Smooth muscle cell (in vitro differentiated cells): ENCODE results near the gene ATG7. TPM values are rescaled to one million over a fixed set of nuclear protein-coding genes. Genes with fewer than 3 reads are reported as not detected.

Source experiments
- DNase-seq: peaks from one replicate; lab custom pipeline; 2025; ENCODE audit not compliant: unreplicated experiment; lab: John Stamatoyannopoulos, UW
- H2AFZ ChIP-seq: fragments of 200-600 bp; sonication (generic); 2 replicates; pipeline ENCODE4 v1.6.0; 2016; ENCODE audit warnings: antibody characterized with exemption, low read depth, mild to moderate bottlenecking
- H3F3A ChIP-seq: fragments of 200-600 bp; sonication (generic); 2 replicates; pipeline ENCODE4 v1.6.0; 2017; ENCODE audit warnings: antibody characterized with exemption, low read depth
- H3K27ac ChIP-seq: fragments of 200-600 bp; sonication (generic); 2 replicates; pipeline ENCODE4 v1.5.1; 2016; ENCODE audit warnings: low read depth, mild to moderate bottlenecking
- H3K27me3 ChIP-seq: fragments of 200-600 bp; sonication (generic); 2 replicates; pipeline ENCODE4 v1.6.1; 2016; ENCODE audit warnings: low read depth, mild to moderate bottlenecking
- H3K36me3 ChIP-seq: fragments of 200-600 bp; sonication (generic); 2 replicates; pipeline ENCODE4 v1.5.1; 2016; ENCODE audit warnings: low read depth
- H3K4me1 ChIP-seq: fragments of 200-600 bp; sonication (generic); 2 replicates; pipeline ENCODE4 v1.5.1; 2016; ENCODE audit warnings: low read depth
- H3K4me2 ChIP-seq: fragments of 200-600 bp; sonication (generic); 2 replicates; pipeline ENCODE4 v1.6.0; 2016; ENCODE audit warnings: mild to moderate bottlenecking
- H3K4me3 ChIP-seq: fragments of 200-600 bp; sonication (generic); 2 replicates; pipeline ENCODE4 v1.5.1; 2016; ENCODE audit warnings: mild to moderate bottlenecking
- H3K79me2 ChIP-seq: fragments of 200-600 bp; sonication (generic); 2 replicates; pipeline ENCODE4 v1.6.0; 2016; ENCODE audit warnings: low read depth, mild to moderate bottlenecking
- H3K9ac ChIP-seq: fragments of 200-600 bp; sonication (generic); 2 replicates; pipeline ENCODE4 v1.6.0; 2016; ENCODE audit warnings: low read depth
- H3K9me3 ChIP-seq: fragments of 200-600 bp; sonication (generic); replicated peaks from 2 replicates; pipeline ENCODE4 v1.5.1; 2016; ENCODE audit warnings: low read depth
- H4K20me1 ChIP-seq: fragments of 200-600 bp; sonication (generic); 2 replicates; pipeline ENCODE4 v1.6.0; 2016; ENCODE audit warnings: low read depth
- WGBS: methylation state at CpG from one replicate; pipeline ENCODE4 v1.1.7; 2016; ENCODE audit warnings: low lambda C conversion rate; 5-methylcytosine and 5-hydroxymethylcytosine counted together
- polyA plus RNA-seq: library from polyadenylated mRNA; unstranded; fragments of >200 nt; fragmentation: Nextera tagmentation; extraction: Ambion mirVana; gene quantifications from 2 replicates; pipeline ENCODE4 v1.2.1, GENCODE V29; 2016
- total RNA-seq: library from RNA; depleted of rRNA; stranded (reverse); fragments of >200 nt; gene quantifications from 2 replicates; pipeline ENCODE4 v1.2.3, GENCODE V29; 2014
- TF ChIP-seq, protein P1 (sequence below): fragments of 200-600 bp; sonication (generic); IDR thresholded peaks from 2 replicates; pipeline ENCODE4 v1.5.1; 2017; ENCODE audit warnings: borderline replicate concordance, mild to moderate bottlenecking, antibody characterized with exemption; ENCODE audit not compliant: insufficient read depth, poor library complexity, severe bottlenecking

ATG7 gene
- total and polyA plus RNA-seq, 2 experiments from 2014 or later = 19.4 to 40.3 TPM

DNA sequence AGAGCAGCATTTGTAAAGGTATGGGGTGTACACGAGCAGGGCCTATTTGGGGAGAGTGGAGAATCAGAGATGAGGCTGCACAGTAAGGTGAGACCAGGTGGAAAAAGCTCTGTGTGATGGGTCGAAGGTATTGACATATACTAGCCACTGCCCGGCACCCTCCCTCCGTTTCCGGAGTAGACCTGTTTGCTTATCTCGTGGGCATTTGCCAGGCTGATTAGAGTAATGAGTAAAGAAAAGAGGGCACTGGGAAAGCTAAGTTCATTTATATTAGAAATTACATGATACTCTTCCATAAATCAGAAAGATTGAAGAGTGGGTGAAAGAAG lies 46.2 kb upstream of the ATG7 start:
- Histone ChIP-seq H3K4me3 (peak overlapping the region; percentile 39), H3K79me2 (no peaks in the 10 kb centered on the region), H3K27ac (peak overlapping the region; percentile 98), H4K20me1 (no peaks in the 10 kb centered on the region), H3K27me3 (no peaks in the 10 kb centered on the region), H3K36me3 (no peaks in the 10 kb centered on the region), H2AFZ (peak overlapping the region; percentile 76), H3K4me1 (peaks cover 8% of the 10 kb centered on the region), H3F3A (peaks cover 17% of the 10 kb centered on the region), H3K9me3 (no peaks in the 10 kb centered on the region), H3K4me2 (peak overlapping the region; percentile 80), H3K9ac (peak overlapping the region; percentile 86)
- TF ChIP-seq, protein P1, sequence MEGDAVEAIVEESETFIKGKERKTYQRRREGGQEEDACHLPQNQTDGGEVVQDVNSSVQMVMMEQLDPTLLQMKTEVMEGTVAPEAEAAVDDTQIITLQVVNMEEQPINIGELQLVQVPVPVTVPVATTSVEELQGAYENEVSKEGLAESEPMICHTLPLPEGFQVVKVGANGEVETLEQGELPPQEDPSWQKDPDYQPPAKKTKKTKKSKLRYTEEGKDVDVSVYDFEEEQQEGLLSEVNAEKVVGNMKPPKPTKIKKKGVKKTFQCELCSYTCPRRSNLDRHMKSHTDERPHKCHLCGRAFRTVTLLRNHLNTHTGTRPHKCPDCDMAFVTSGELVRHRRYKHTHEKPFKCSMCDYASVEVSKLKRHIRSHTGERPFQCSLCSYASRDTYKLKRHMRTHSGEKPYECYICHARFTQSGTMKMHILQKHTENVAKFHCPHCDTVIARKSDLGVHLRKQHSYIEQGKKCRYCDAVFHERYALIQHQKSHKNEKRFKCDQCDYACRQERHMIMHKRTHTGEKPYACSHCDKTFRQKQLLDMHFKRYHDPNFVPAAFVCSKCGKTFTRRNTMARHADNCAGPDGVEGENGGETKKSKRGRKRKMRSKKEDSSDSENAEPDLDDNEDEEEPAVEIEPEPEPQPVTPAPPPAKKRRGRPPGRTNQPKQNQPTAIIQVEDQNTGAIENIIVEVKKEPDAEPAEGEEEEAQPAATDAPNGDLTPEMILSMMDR = no peak
- DNase-seq = no peak
- WGBS = 86% methylated on average over 6 of the region's 6 CpGs

DNA sequence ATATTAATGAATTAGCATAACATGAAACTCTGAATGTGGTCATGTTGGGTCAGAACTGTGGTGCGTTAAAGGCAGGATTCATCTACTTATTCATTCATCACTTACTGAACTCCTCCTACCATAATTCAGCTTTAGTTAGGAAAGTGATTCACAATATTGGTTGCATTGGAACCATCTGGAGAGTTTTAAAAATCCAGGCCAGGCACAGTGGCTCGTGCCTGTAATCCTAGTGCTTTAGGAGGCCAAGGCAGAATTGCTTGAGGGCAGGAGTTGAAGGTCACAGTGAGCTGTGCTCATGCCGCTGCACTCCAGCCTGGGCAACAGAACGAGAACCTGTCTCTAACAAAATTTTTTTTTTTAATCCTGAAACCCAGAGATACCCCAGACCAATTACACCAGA lies 44.2 kb upstream of the ATG7 start:
- H3K4me2 ChIP-seq = no peak overlapping the region

DNA sequence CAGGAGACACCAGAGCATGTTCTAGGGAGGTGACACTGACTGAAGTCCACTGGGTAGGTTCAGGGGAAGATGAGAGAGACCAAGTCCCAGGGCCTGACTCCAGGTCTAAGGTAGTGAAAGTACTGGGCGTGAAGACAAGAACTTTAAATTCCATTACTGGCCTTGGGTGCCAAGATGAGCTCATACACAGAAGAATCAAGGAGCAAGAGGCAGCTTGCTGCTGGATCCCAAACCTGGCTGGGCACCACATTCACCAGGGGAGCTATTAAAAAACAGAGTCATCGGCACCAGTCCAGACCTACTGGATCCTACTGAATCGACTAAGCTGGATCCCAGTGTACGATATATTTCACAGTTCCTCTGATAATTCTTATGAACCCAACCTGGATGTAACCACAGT lies 42.1 kb upstream of the ATG7 start:
- H2AFZ ChIP-seq = no peak overlapping the region
- H3K9ac ChIP-seq = no peak overlapping the region
- no peaks in the 10 kb centered on the region for H4K20me1 ChIP-seq
- no peaks in the 10 kb centered on the region for H3K79me2 ChIP-seq
- H3K4me3 ChIP-seq = no peak overlapping the region
- 94% methylated on average over 4 of the region's 4 CpGs for WGBS
- TF ChIP-seq, protein P1 = no peak
- peaks cover 5% of the 10 kb centered on the region for H3K4me1 ChIP-seq
- DNase-seq = no peak
- H3K27ac ChIP-seq = no peak overlapping the region
- peaks cover 14% of the 10 kb centered on the region for H3F3A ChIP-seq
- no peaks in the 10 kb centered on the region for H3K9me3 ChIP-seq
- no peaks in the 10 kb centered on the region for H3K27me3 ChIP-seq
- H3K4me2 ChIP-seq = no peak overlapping the region
- no peaks in the 10 kb centered on the region for H3K36me3 ChIP-seq

More for the DNA sequence above, 44.2 kb upstream of the ATG7 start:
- 67% methylated on average over 4 of the region's 4 CpGs for WGBS
- TF ChIP-seq, protein P1 = no peak
- DNase-seq = no peak
- Histone ChIP-seq H3K27ac (no peak overlapping the region), H3K9me3 (no peaks in the 10 kb centered on the region), H3K36me3 (no peaks in the 10 kb centered on the region), H3K27me3 (no peaks in the 10 kb centered on the region), H3K4me1 (peaks cover 8% of the 10 kb centered on the region), H4K20me1 (no peaks in the 10 kb centered on the region), H2AFZ (no peak overlapping the region), H3F3A (peaks cover 17% of the 10 kb centered on the region), H3K9ac (no peak overlapping the region), H3K4me3 (no peak overlapping the region), H3K79me2 (no peaks in the 10 kb centered on the region)

DNA sequence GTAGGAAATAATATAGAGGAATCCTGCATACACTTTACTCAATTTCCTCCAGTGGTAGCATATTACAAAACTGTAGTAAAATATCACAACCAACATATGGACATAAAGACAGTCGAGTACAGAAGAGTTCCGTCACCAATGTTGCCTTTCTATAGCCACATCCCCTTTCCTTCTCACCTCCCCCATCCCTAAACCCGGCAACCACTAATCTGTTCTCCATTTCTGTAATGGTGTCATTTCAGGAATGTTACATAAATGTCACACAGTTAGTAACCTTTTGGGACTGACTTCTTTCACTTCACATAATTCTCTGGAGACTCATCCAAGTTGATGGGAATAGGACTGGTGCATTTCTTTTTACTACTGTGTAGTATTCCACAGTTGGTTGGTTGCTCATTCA lies 41.4 kb upstream of the ATG7 start:
- no peak overlapping the region for H3K4me3 ChIP-seq
- H4K20me1 ChIP-seq = no peaks in the 10 kb centered on the region
- H3K4me1 ChIP-seq = peaks cover 4% of the 10 kb centered on the region
- 81% methylated on average over 3 of the region's 3 CpGs for WGBS
- peaks cover 7% of the 10 kb centered on the region for H3F3A ChIP-seq
- H3K79me2 ChIP-seq = no peaks in the 10 kb centered on the region
- DNase-seq = no peak
- H3K9me3 ChIP-seq = no peaks in the 10 kb centered on the region
- H3K27me3 ChIP-seq = no peaks in the 10 kb centered on the region
- TF ChIP-seq, protein P1 = no peak
- H2AFZ ChIP-seq = no peak overlapping the region
- no peak overlapping the region for H3K27ac ChIP-seq
- H3K9ac ChIP-seq = no peak overlapping the region
- no peak overlapping the region for H3K4me2 ChIP-seq
- H3K36me3 ChIP-seq = no peaks in the 10 kb centered on the region
